H9 (cell line): ENCODE results near the gene CDC26. TPM values are rescaled to one million over a fixed set of nuclear protein-coding genes. Genes with fewer than 3 reads are reported as not detected.

ENCODE experiments used
- DNase-seq: peaks from one replicate; pipeline ENCODE4 v3.0.0-alpha.2; 2017
- H2AFZ ChIP-seq: one replicate; pipeline ENCODE4 v1.6.1; 2013; ENCODE audit warnings: mild to moderate bottlenecking, low read length, control low read depth, moderate library complexity
- H2AK5ac ChIP-seq: 2 replicates; pipeline ENCODE4 v1.6.1; 2013; ENCODE audit warnings: low read length, control low read depth, mixed read lengths; ENCODE audit not compliant: insufficient read length
- H2BK120ac ChIP-seq: one replicate; pipeline ENCODE4 v1.6.1; 2013; ENCODE audit warnings: low read depth, mild to moderate bottlenecking, low read length, control low read depth, inconsistent platforms; ENCODE audit not compliant: poor library complexity, severe bottlenecking
- H2BK12ac ChIP-seq: 2 replicates; pipeline ENCODE4 v1.6.1; 2013; ENCODE audit warnings: low read length, control low read depth, mixed read lengths, low read depth; ENCODE audit not compliant: insufficient read length
- H2BK15ac ChIP-seq: 2 replicates; pipeline ENCODE4 v1.6.1; 2013; ENCODE audit warnings: low read depth, low read length, control low read depth
- H2BK20ac ChIP-seq: one replicate; pipeline ENCODE4 v1.6.1; 2013; ENCODE audit warnings: low read depth, mild to moderate bottlenecking, low read length, control low read depth, inconsistent platforms; ENCODE audit not compliant: poor library complexity, severe bottlenecking
- H2BK5ac ChIP-seq: 2 replicates; pipeline ENCODE4 v1.6.1; 2013; ENCODE audit warnings: low read length, control low read depth, mixed read lengths; ENCODE audit not compliant: insufficient read length
- H3K14ac ChIP-seq: 2 replicates; pipeline ENCODE4 v1.6.1; 2013; ENCODE audit warnings: low read length, control low read depth; ENCODE audit not compliant: insufficient read depth
- H3K18ac ChIP-seq: 2 replicates; pipeline ENCODE4 v1.6.1; 2013; ENCODE audit warnings: low read depth, mild to moderate bottlenecking, mixed read lengths, low read length, control low read depth; ENCODE audit not compliant: insufficient read length
- H3K23ac ChIP-seq: 2 replicates; pipeline ENCODE4 v1.6.1; 2013; ENCODE audit warnings: low read length, control low read depth, mixed read lengths, low read depth; ENCODE audit not compliant: insufficient read length
- H3K23me2 ChIP-seq: 2 replicates; pipeline ENCODE4 v1.6.1; 2013; ENCODE audit warnings: low read depth, mild to moderate bottlenecking, mixed read lengths, low read length, control low read depth; ENCODE audit not compliant: insufficient read length, poor library complexity, severe bottlenecking
- H3K27ac ChIP-seq: 2 replicates; pipeline ENCODE4 v1.5.1; 2013; ENCODE audit warnings: low read length, control low read depth, mixed read lengths, low read depth; ENCODE audit not compliant: insufficient read length
- H3K27me3 ChIP-seq: 2 replicates; pipeline ENCODE4 v1.6.1; 2013; ENCODE audit warnings: low read length, control low read depth, inconsistent platforms; ENCODE audit not compliant: insufficient read depth
- H3K4ac ChIP-seq: 2 replicates; pipeline ENCODE4 v1.6.1; 2013; ENCODE audit warnings: low read depth, mild to moderate bottlenecking, control low read depth, inconsistent platforms, low read length, moderate library complexity
- H3K4me1 ChIP-seq: 2 replicates; pipeline ENCODE4 v1.6.1; 2013; ENCODE audit warnings: low read length, control low read depth, inconsistent platforms; ENCODE audit not compliant: insufficient read depth
- H3K4me2 ChIP-seq: 2 replicates; pipeline ENCODE4 v1.6.1; 2013; ENCODE audit warnings: low read length, control low read depth, mixed read lengths; ENCODE audit not compliant: insufficient read length, insufficient read depth
- H3K56ac ChIP-seq: 2 replicates; pipeline ENCODE4 v1.6.1; 2013; ENCODE audit warnings: low read depth, mild to moderate bottlenecking, mixed read lengths, low read length, control low read depth; ENCODE audit not compliant: insufficient read length
- H3K79me1 ChIP-seq: 2 replicates; pipeline ENCODE4 v1.6.1; 2013; ENCODE audit warnings: low read depth, mild to moderate bottlenecking, moderate library complexity, low read length, control low read depth, inconsistent platforms; ENCODE audit not compliant: insufficient read depth, poor library complexity, severe bottlenecking
- H3K79me2 ChIP-seq: 2 replicates; pipeline ENCODE4 v1.6.1; 2013; ENCODE audit warnings: low read length, control low read depth, inconsistent platforms; ENCODE audit not compliant: insufficient read depth
- H3K9ac ChIP-seq: 2 replicates; pipeline ENCODE4 v1.6.1; 2013; ENCODE audit warnings: low read length, control low read depth, mixed read lengths; ENCODE audit not compliant: insufficient read length; ENCODE audit errors: extremely low read depth
- H3K9me3 ChIP-seq: one replicate; pipeline ENCODE4 v1.6.1; 2013; ENCODE audit warnings: low read depth, low read length, inconsistent platforms; ENCODE audit not compliant: control insufficient read depth
- H3T11ph ChIP-seq: one replicate; pipeline ENCODE4 v1.6.1; 2013; ENCODE audit warnings: mild to moderate bottlenecking, low read length, control low read depth, inconsistent platforms
- H4K20me1 ChIP-seq: one replicate; pipeline ENCODE4 v1.6.1; 2013; ENCODE audit not compliant: control insufficient read depth, insufficient read length, insufficient read depth
- H4K5ac ChIP-seq: 2 replicates; pipeline ENCODE4 v1.6.1; 2013; ENCODE audit warnings: low read depth, mild to moderate bottlenecking, mixed read lengths, low read length, control low read depth; ENCODE audit not compliant: insufficient read length
- H4K8ac ChIP-seq: replicated peaks from 2 replicates; pipeline ENCODE4 v1.6.1; 2013; ENCODE audit warnings: low read length, control low read depth, mixed read lengths, low read depth; ENCODE audit not compliant: insufficient read length
- H4K91ac ChIP-seq: 2 replicates; pipeline ENCODE4 v1.6.1; 2013; ENCODE audit warnings: low read depth, mild to moderate bottlenecking, moderate library complexity, mixed read lengths, low read length, control low read depth; ENCODE audit not compliant: insufficient read length
- H3K27ac Mint-ChIP-seq, 3 experiments: 2 replicates in 2 of 3; 3 replicates in 1 of 3; pipeline ENCODE4 v1.8.0; 2020 to 2021; ENCODE audit warnings: mixed read lengths in 3 of 3, mild to moderate bottlenecking in 1 of 3, moderate library complexity in 1 of 3
- H3K27me3 Mint-ChIP-seq: 2 replicates; pipeline ENCODE4 v1.8.0; 2021; ENCODE audit warnings: low read depth, mild to moderate bottlenecking, moderate library complexity, mixed read lengths
- H3K36me3 Mint-ChIP-seq, 3 experiments: 2 replicates in 2 of 3; 3 replicates in 1 of 3; pipeline ENCODE4 v1.8.0; 2020 to 2021; ENCODE audit warnings: low read depth in 3 of 3, mixed read lengths in 3 of 3; ENCODE audit not compliant: insufficient read depth in 1 of 3
- H3K4me1 Mint-ChIP-seq, 2 experiments: 2 replicates each; pipeline ENCODE4 v1.8.0; 2020; ENCODE audit warnings: mixed read lengths in 2 of 2
- H3K4me3 Mint-ChIP-seq, 2 experiments: 2 replicates in 1 of 2; 3 replicates in 1 of 2; pipeline ENCODE4 v1.8.0; 2020 to 2021; ENCODE audit warnings: mild to moderate bottlenecking in 2 of 2, mixed read lengths in 2 of 2, moderate library complexity in 1 of 2
- H3K9me3 Mint-ChIP-seq, 2 experiments: 2 replicates in 1 of 2; 3 replicates in 1 of 2; pipeline ENCODE4 v1.8.0; 2020; ENCODE audit warnings: mild to moderate bottlenecking in 2 of 2, mixed read lengths in 2 of 2, moderate library complexity in 1 of 2
- CTCF ChIP-seq: fragments of 200-600 bp; sonication (generic); conservative IDR thresholded peaks from 3 replicates; pipeline ENCODE4 v1.8.0; 2021; ENCODE audit warnings: antibody characterized with exemption, mild to moderate bottlenecking
- WGBS: extraction: QIAGEN DNeasy Blood & Tissue Kit; methylation state at CpG from one replicate; pipeline ENCODE4 v1.1.7; 2013; ENCODE audit warnings: missing lambda C conversion rate, low lambda C conversion rate, mixed read lengths; ENCODE audit not compliant: insufficient read length; ENCODE audit errors: extremely low coverage; 5-methylcytosine and 5-hydroxymethylcytosine counted together
- total RNA-seq: library from RNA; stranded (reverse); gene quantifications from 2 replicates; pipeline ENCODE4 v1.2.1, GENCODE V29; 2021

Gene CDC26
- total RNA-seq, 1 experiment from 2014 or later = 38.6 TPM

- Histone ChIP-seq H4K5ac (no peak overlapping the region), H2BK15ac (no peak overlapping the region), H3K4me2 (no peak overlapping the region), H3K14ac (no peak overlapping the region), H2BK12ac (no peak overlapping the region), H3K27me3 (no peaks in the 10 kb centered on the region), H3K9ac (no peak overlapping the region), H3K23me2 (no peaks in the 10 kb centered on the region), H3K23ac (no peak overlapping the region), H2AK5ac (no peak overlapping the region), H4K91ac (no peak overlapping the region), H3K9me3 (no peaks in the 10 kb centered on the region), H3K18ac (no peak overlapping the region), H4K8ac (no peak overlapping the region), H4K20me1 (no peaks in the 10 kb centered on the region), H3K79me2 (no peaks in the 10 kb centered on the region), H2AFZ (no peak overlapping the region), H3K56ac (no peak overlapping the region), H3K79me1 (no peaks in the 10 kb centered on the region), H3K4ac (no peak overlapping the region), H3K27ac (no peak overlapping the region), H3T11ph (no peak overlapping the region), H2BK5ac (no peak overlapping the region), H2BK20ac (no peak overlapping the region), H3K4me1 (no peaks in the 10 kb centered on the region), H2BK120ac (no peak overlapping the region)
- H3K36me3 Mint-ChIP-seq = no peaks in the 10 kb centered on the region
- no peak for DNase-seq
- H3K27ac Mint-ChIP-seq = no peak overlapping the region
- H3K4me3 Mint-ChIP-seq = no peak overlapping the region
- no peaks in the 10 kb centered on the region; the same call in 1 of the 2 replicates for H3K27me3 Mint-ChIP-seq
- H3K4me1 Mint-ChIP-seq = peaks cover 6 to 8% of the 10 kb centered on the region in 2 experiments
- no peak for TF ChIP-seq CTCF
- no peaks in the 10 kb centered on the region for H3K9me3 Mint-ChIP-seq
- no CpG with 5 or more reads among the region's 8 CpGs for WGBS
Measured at GRCh38 chr9:113307396-113307975, 32.1 kb upstream of the CDC26 start.
